ENCODE data around the gene MYL7. TPM values are rescaled to one million over a fixed set of nuclear protein-coding genes. Genes with fewer than 3 reads are reported as not detected.

The MYL7 gene
- total RNA-seq, 1 experiment from 2014 or later, result 5.7 TPM

GRCh38 chr7:44112231-44112996 lies 28.7 kb downstream of the MYL7 start:
- Histone ChIP-seq H4K8ac (replicated peaks; ENCODE audit: insufficient read length, low read depth, low read length) (no peak overlapping the region), H3K56ac (ENCODE audit: insufficient read length, low read depth, low read length) (no peak overlapping the region), H3K9ac (ENCODE audit: extremely low read depth, insufficient read length, low read length) (no peak overlapping the region), H3K27ac (ENCODE audit: insufficient read length, low read depth, low read length) (no peak overlapping the region), H3K4ac (ENCODE audit: low read depth, low read length) (no peak overlapping the region), H3K23ac (ENCODE audit: insufficient read length, low read depth, low read length) (no peak overlapping the region), H2BK5ac (ENCODE audit: insufficient read length, low read length) (no peak overlapping the region), H3K4me2 (ENCODE audit: insufficient read depth, insufficient read length, low read length) (no peak overlapping the region), H3K79me1 (ENCODE audit: insufficient read depth, low read depth, low read length, poor library complexity, severe bottlenecking) (no peaks in the 10 kb centered on the region), H2BK15ac (ENCODE audit: low read depth, low read length) (no peak overlapping the region), H3K23me2 (ENCODE audit: insufficient read length, low read depth, low read length, poor library complexity, severe bottlenecking) (no peaks in the 10 kb centered on the region), H2AK5ac (ENCODE audit: insufficient read length, low read length) (no peak overlapping the region), H3K27me3 (ENCODE audit: insufficient read depth, low read length) (no peaks in the 10 kb centered on the region), H2BK12ac (ENCODE audit: insufficient read length, low read depth, low read length) (no peak overlapping the region), H2BK20ac (ENCODE audit: low read depth, low read length, poor library complexity, severe bottlenecking) (no peak overlapping the region), H2AFZ (ENCODE audit: low read length) (no peak overlapping the region), H3K4me1 (ENCODE audit: insufficient read depth, low read length) (no peaks in the 10 kb centered on the region), H3K18ac (ENCODE audit: insufficient read length, low read depth, low read length) (no peak overlapping the region), H3T11ph (ENCODE audit: low read length) (no peak overlapping the region), H2BK120ac (ENCODE audit: low read depth, low read length, poor library complexity, severe bottlenecking) (no peak overlapping the region), H3K14ac (ENCODE audit: insufficient read depth, low read length) (no peak overlapping the region), H4K20me1 (ENCODE audit: control insufficient read depth, insufficient read depth, insufficient read length) (no peaks in the 10 kb centered on the region), H3K9me3 (ENCODE audit: control insufficient read depth, low read depth, low read length) (no peaks in the 10 kb centered on the region), H4K5ac (ENCODE audit: insufficient read length, low read depth, low read length) (no peak overlapping the region), H4K91ac (ENCODE audit: insufficient read length, low read depth, low read length) (no peak overlapping the region), H3K79me2 (ENCODE audit: insufficient read depth, low read length) (no peaks in the 10 kb centered on the region)
- no peak overlapping the region for H3K27ac Mint-ChIP-seq
- no peaks in the 10 kb centered on the region for H3K9me3 Mint-ChIP-seq
- 0 out of 4 replicates have a peak, but pooled peaks cover 0 to 4% of the 10 kb centered on the region in 2 experiments for H3K4me1 Mint-ChIP-seq
- no peak overlapping the region; a peak in 2 of 5 replicates for H3K4me3 Mint-ChIP-seq
- WGBS (ENCODE audit: extremely low coverage, insufficient read length, low lambda C conversion rate), result no CpG with 5 or more reads among the region's 41 CpGs
- TF ChIP-seq, protein P1, sequence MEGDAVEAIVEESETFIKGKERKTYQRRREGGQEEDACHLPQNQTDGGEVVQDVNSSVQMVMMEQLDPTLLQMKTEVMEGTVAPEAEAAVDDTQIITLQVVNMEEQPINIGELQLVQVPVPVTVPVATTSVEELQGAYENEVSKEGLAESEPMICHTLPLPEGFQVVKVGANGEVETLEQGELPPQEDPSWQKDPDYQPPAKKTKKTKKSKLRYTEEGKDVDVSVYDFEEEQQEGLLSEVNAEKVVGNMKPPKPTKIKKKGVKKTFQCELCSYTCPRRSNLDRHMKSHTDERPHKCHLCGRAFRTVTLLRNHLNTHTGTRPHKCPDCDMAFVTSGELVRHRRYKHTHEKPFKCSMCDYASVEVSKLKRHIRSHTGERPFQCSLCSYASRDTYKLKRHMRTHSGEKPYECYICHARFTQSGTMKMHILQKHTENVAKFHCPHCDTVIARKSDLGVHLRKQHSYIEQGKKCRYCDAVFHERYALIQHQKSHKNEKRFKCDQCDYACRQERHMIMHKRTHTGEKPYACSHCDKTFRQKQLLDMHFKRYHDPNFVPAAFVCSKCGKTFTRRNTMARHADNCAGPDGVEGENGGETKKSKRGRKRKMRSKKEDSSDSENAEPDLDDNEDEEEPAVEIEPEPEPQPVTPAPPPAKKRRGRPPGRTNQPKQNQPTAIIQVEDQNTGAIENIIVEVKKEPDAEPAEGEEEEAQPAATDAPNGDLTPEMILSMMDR (conservative IDR thresholded peaks at IDR 0.05), result no peak
- no peaks in the 10 kb centered on the region; the same call in 1 of the 2 replicates for H3K27me3 Mint-ChIP-seq (ENCODE audit: low read depth)
- H3K36me3 Mint-ChIP-seq (ENCODE audit: insufficient read depth in 1 of 3, low read depth in 3 of 3), result peaks cover 16 to 56% (median 52%) of the 10 kb centered on the region in 3 experiments; a peak in 6 of 7 replicates
- no peak for DNase-seq

All from H9 (cell line).